CD4-positive, alpha-beta T cell (primary cell): ENCODE measurements around the gene SNAPC4. TPM values are rescaled to one million over a fixed set of nuclear protein-coding genes. Genes with fewer than 3 reads are reported as not detected.

Experiments
- ATAC-seq: fragments of 200-7000 bp; cut with Tn5 transposase; one replicate; pipeline ENCODE4 v1.10.0; 2022; ENCODE audit warnings: mild to moderate bottlenecking; ENCODE audit not compliant: poor library complexity
- CTCF ChIA-PET: fragments of 350-600 bp; sonication (Branson Sonifier 250); formaldehyde crosslinking; loops from one replicate; lab custom pipeline; 2021; ENCODE audit warnings: antibody characterized with exemption, inconsistent platforms; lab: Charles Lee
- POLR2A ChIA-PET: fragments of 350-600 bp; sonication (Branson Sonifier 250); formaldehyde crosslinking; loops from one replicate; lab custom pipeline; 2021; ENCODE audit warnings: antibody characterized with exemption, inconsistent platforms; lab: Charles Lee
- DNase-seq, 14 experiments: peaks; one replicate each; pipeline ENCODE4 v3.0.0-alpha.2; 2013 to 2020; ENCODE audit warnings: mixed read lengths in 2 of 14
- H3K27ac ChIP-seq, 2 donors: one replicate each; pipeline versions ENCODE4 v1.5.1 to v1.7.0; 2013; ENCODE audit warnings: low read length in 2 of 2, low read depth in 1 of 2, mild to moderate bottlenecking in 1 of 2
- H3K27me3 ChIP-seq, 2 experiments: 1 replicate in 1 of 2; 2 replicates in 1 of 2; pipeline versions ENCODE4 v1.6.1 to v1.7.0; 2013; ENCODE audit warnings: low read length in 2 of 2, control low read depth in 1 of 2, mild to moderate bottlenecking in 1 of 2, moderate library complexity in 1 of 2; ENCODE audit not compliant: insufficient read depth in 2 of 2, control insufficient read depth in 1 of 2
- H3K36me3 ChIP-seq: one replicate; pipeline ENCODE4 v1.6.1; 2013; ENCODE audit warnings: low read length, control low read depth; ENCODE audit not compliant: insufficient read depth
- H3K4me1 ChIP-seq: one replicate; pipeline ENCODE4 v1.6.1; 2013; ENCODE audit warnings: low read length, control low read depth; ENCODE audit not compliant: insufficient read depth
- H3K4me3 ChIP-seq: one replicate; pipeline ENCODE4 v1.5.1; 2013; ENCODE audit warnings: mild to moderate bottlenecking, low read length, moderate library complexity
- H3K9me3 ChIP-seq, 2 experiments: 1 replicate in 1 of 2; 2 replicates in 1 of 2; pipeline versions ENCODE4 v1.6.1 to v1.7.0; 2013; ENCODE audit warnings: low read length in 2 of 2, mild to moderate bottlenecking in 2 of 2, control low read depth in 1 of 2, moderate library complexity in 1 of 2; ENCODE audit not compliant: control insufficient read depth in 1 of 2, insufficient read depth in 1 of 2
- H3K27ac Mint-ChIP-seq: one replicate; pipeline ENCODE4 v1.8.0; 2020; ENCODE audit warnings: mixed read lengths
- H3K27me3 Mint-ChIP-seq: one replicate; pipeline ENCODE4 v1.8.0; 2021; ENCODE audit warnings: mixed read lengths
- H3K36me3 Mint-ChIP-seq: one replicate; pipeline ENCODE4 v1.8.0; 2021; ENCODE audit warnings: low read depth, mixed read lengths
- H3K4me1 Mint-ChIP-seq: one replicate; pipeline ENCODE4 v1.8.0; 2021; ENCODE audit warnings: low read depth, mixed read lengths
- H3K4me3 Mint-ChIP-seq: one replicate; pipeline ENCODE4 v1.8.0; 2020; ENCODE audit warnings: mild to moderate bottlenecking, mixed read lengths
- H3K9me3 Mint-ChIP-seq: one replicate; pipeline ENCODE4 v1.8.0; 2020; ENCODE audit warnings: mixed read lengths
- CTCF ChIP-seq: fragments of 200-600 bp; IDR thresholded peaks from one replicate; pipeline ENCODE4 v1.8.0; 2022; ENCODE audit warnings: antibody characterized with exemption, mild to moderate bottlenecking
- intact Hi-C, 2 experiments: fragments of 100-400 bp; cut with DNase I in 1 of 2; cut with micrococcal nuclease in 1 of 2; formaldehyde crosslinking; loops; one replicate each; pipeline versions ENCODE4 v1.15.1 to v1.9.0; 2023 to 2025; cut with DNase I, micrococcal nuclease
- total RNA-seq, 174 experiments: library from RNA in 2 of 174; stranded (reverse) in 2 of 174; gene quantifications; one replicate each; pipeline ENCODE4 v1.2.3 and lab custom pipeline; 2021 to 2026

SNAPC4 gene
- total RNA-seq, 2 experiments from 2014 or later = 7.7 to 8.0 TPM

DNA sequence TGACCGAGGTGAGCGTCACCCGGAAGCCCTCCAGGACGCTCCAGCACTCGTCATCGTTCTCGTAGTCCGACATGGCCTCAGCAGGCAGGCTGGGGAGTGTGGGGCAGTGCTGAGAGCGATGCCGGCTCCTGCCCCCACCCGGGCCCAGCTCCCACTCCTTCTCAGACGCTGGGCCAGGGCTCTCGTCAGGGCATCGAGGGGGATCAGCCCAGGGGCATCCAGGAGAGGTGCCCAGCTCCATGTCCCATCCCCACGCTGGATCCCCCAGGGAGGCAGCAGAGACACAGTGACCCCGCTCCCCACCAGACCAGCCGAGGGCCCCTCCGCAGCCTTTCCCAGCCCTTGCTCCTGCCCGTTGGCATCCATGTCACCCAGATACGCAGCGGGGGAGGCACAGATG lies 28.0 kb downstream of the SNAPC4 start:
- no peaks in the 10 kb centered on the region for H3K27me3 Mint-ChIP-seq
- no peak overlapping the region for H3K4me3 Mint-ChIP-seq
- peaks cover 4 to 7% of the 10 kb centered on the region in 2 experiments for H3K27me3 ChIP-seq
- no peaks in the 10 kb centered on the region for H3K36me3 ChIP-seq
- no peaks in the 10 kb centered on the region for H3K9me3 ChIP-seq
- H3K27ac ChIP-seq = no peak overlapping the region
- DNase-seq = no peak
- ChIA-PET CTCF (no interaction called here), POLR2A (no interaction called here)
- no peaks in the 10 kb centered on the region for H3K4me1 Mint-ChIP-seq
- H3K9me3 Mint-ChIP-seq = no peaks in the 10 kb centered on the region
- H3K27ac Mint-ChIP-seq = no peak overlapping the region
- TF ChIP-seq CTCF = no peak
- H3K36me3 Mint-ChIP-seq = no peaks in the 10 kb centered on the region
- H3K4me3 ChIP-seq = no peak overlapping the region
- intact Hi-C loops = no loop called here
- no peak for ATAC-seq
- H3K4me1 ChIP-seq = peaks cover 4% of the 10 kb centered on the region

GRCh38 chr9:136371533-136371880 lies 28.5 kb downstream of the SNAPC4 start:
- no peak overlapping the region for H3K27ac Mint-ChIP-seq
- no peaks in the 10 kb centered on the region for H3K9me3 Mint-ChIP-seq
- no peak for TF ChIP-seq CTCF
- Histone ChIP-seq H3K36me3 (no peaks in the 10 kb centered on the region), H3K27ac (no peak overlapping the region), H3K9me3 (no peaks in the 10 kb centered on the region), H3K4me1 (peaks cover 4% of the 10 kb centered on the region), H3K27me3 (peaks cover 4 to 7% of the 10 kb centered on the region in 2 experiments), H3K4me3 (no peak overlapping the region)
- no peaks in the 10 kb centered on the region for H3K27me3 Mint-ChIP-seq
- ATAC-seq (no peak), DNase-seq (no peak)
- H3K4me3 Mint-ChIP-seq = no peak overlapping the region
- ChIA-PET POLR2A (no interaction called here), CTCF (no interaction called here)
- intact Hi-C loops = no loop called here
- H3K36me3 Mint-ChIP-seq = no peaks in the 10 kb centered on the region
- H3K4me1 Mint-ChIP-seq = no peaks in the 10 kb centered on the region

DNA sequence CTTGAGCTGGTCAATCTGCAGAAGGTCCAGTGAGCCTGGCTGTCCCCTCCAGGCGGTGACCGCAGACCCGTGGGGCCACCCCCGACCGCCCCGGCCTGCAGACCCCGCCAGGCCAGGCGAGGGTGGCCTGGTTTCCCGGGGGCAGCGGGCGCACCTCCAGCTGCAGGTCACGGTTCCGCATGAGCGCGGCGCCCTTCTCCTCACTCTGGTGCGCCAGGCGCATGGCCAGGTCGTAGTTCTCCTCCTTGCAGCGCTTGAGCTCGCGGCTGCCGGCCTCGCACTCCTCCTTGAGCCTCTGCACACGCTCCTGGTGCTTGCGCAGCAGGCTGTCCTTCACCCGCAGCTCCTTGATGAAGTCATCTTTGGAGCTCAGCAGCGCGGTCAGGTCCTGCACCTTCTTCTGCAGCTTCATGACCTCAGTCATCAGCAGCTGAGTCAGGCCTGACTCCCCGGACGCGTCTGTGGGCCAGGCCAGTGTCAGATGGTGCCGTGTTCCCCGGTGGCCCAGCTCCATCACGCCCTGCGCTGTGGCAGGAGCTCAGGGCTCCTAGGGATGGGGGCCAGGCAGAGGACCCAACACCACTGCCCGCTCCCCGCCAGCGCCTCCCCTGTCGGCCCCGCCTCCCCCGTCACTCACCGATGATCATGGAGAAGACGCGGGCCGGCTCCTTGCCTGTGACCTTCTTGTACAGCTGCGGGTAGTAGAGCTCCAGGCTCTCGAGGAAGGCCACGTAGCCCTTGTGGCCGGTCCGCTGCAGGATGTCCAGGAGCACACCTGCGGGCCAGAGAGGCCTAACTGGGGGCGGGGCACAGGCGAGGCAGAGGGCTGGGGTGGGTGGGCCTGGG lies 29.1 kb downstream of the SNAPC4 start:
- Histone ChIP-seq H3K4me1 (peaks cover 4% of the 10 kb centered on the region), H3K27me3 (peaks cover 4 to 7% of the 10 kb centered on the region in 2 experiments), H3K4me3 (no peak overlapping the region), H3K9me3 (no peaks in the 10 kb centered on the region), H3K36me3 (no peaks in the 10 kb centered on the region), H3K27ac (no peak overlapping the region)
- ChIA-PET CTCF (no interaction called here), POLR2A (no interaction called here)
- no peak for TF ChIP-seq CTCF
- no peaks in the 10 kb centered on the region for H3K36me3 Mint-ChIP-seq
- ATAC-seq = no peak
- no peaks in the 10 kb centered on the region for H3K27me3 Mint-ChIP-seq
- DNase-seq = no peak
- H3K4me1 Mint-ChIP-seq = no peaks in the 10 kb centered on the region
- intact Hi-C loops = no loop called here
- no peak overlapping the region for H3K27ac Mint-ChIP-seq
- no peaks in the 10 kb centered on the region for H3K9me3 Mint-ChIP-seq
- H3K4me3 Mint-ChIP-seq = no peak overlapping the region
